ENCODE results near the gene SLC1A4. TPM values are rescaled to one million over a fixed set of nuclear protein-coding genes. Genes with fewer than 3 reads are reported as not detected.
"Not testable (repeated sequence)": the region's sequence is repeated elsewhere in the genome, so short reads cannot be mapped to it uniquely, and the experiment has no call there.

SLC1A4 gene
- polyA plus RNA-seq, 3 donors from 2014 or later: 7.0 to 10.4 (median 8.2) TPM

DNA sequence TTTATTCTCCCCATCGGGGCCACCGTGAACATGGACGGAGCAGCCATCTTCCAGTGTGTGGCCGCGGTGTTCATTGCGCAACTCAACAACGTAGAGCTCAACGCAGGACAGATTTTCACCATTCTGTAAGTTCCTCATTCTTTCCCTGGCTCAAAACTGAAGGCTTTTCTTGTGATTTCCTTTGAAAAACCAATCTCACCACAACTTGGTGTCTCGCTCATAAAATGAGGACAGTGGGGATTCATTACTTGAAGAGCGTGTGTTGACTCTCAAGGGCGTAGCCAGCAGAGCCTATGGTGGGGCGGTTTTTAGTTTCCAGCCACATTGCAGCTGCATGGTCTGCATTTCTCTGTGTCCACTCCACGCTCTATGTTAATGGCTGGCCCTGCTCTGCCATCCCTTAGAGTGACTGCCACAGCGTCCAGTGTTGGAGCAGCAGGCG is 29.0 kb downstream of the SLC1A4 start:
- DNase-seq: no peak
- Mint-ChIP-seq H3K27me3 (ENCODE audit: low read depth in 3 of 3) (no peaks in the 10 kb centered on the region), H3K9me3 (no peaks in the 10 kb centered on the region), H3K4me3 (peak overlapping the region; percentile 48 to 68 (median 62)), H3K36me3 (peaks cover 8 to 53% (median 31%) of the 10 kb centered on the region in 3 donors), H3K27ac (peak overlapping the region; percentile 13 to 73 (median 48)), H3K4me1 (peaks cover 17 to 26% of the 10 kb centered on the region in 2 donors)

DNA sequence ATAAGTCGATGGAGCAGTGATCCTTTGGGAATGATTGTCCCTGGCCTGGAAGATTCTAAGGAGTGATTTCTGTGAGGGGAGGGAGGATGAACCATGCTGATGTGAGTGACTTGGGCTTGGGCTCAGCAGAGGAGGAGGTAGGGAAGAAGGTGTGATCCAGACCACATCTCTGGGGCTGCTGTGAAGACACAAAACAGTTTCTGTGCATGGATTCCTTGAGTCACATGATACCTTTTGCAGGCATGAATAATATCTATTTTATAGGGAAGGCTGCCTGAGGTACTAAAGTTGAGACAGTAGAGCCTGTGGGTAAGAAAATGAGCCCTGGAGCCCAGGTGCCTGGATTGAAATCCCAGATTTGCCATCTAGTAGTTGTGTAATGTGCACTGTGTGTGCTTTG is 29.8 kb downstream of the SLC1A4 start:
- DNase-seq: no peak
- peak overlapping the region in 1 of 5 donors; percentile 20 for H3K4me3 Mint-ChIP-seq
- H3K36me3 Mint-ChIP-seq: peaks cover 4 to 53% (median 27%) of the 10 kb centered on the region in 3 donors
- H3K9me3 Mint-ChIP-seq: no peaks in the 10 kb centered on the region
- H3K27ac Mint-ChIP-seq: peak overlapping the region in 1 of 6 donors; percentile 67
- H3K4me1 Mint-ChIP-seq: peaks cover 17 to 26% of the 10 kb centered on the region in 2 donors
- H3K27me3 Mint-ChIP-seq (ENCODE audit: low read depth in 3 of 3): no peaks in the 10 kb centered on the region

DNA sequence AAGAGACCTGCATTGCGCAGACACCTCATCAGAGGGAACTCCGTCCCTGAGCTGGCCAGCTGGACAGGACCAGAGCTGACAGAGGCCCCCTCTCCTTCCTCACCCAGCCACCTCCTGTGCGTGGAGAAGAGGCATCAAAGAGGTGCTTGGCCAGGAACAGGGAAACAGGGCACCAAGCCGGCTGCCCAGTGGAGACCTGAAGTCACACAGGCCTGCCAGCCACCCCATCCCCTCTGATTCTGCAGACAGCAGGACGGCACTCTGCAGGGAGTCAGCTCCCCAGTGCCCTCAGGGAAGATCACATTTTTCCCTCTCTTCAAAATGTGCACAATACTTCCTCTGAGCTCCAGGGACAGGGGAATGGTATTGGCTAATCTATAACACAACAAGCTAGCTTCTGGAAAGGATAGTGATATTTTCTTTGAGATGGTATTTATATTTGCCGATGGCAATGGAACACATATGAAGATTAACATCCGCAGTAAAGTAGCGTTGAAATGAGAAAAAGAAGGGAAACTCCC is 30.5 kb downstream of the SLC1A4 start:
- no peak for DNase-seq
- Mint-ChIP-seq H3K9me3 (no peaks in the 10 kb centered on the region), H3K27ac (no peak overlapping the region), H3K27me3 (ENCODE audit: low read depth in 3 of 3) (no peaks in the 10 kb centered on the region), H3K4me1 (peaks cover 17 to 26% of the 10 kb centered on the region in 2 donors), H3K4me3 (no peak overlapping the region), H3K36me3 (peaks cover 4 to 53% (median 27%) of the 10 kb centered on the region in 3 donors)

DNA sequence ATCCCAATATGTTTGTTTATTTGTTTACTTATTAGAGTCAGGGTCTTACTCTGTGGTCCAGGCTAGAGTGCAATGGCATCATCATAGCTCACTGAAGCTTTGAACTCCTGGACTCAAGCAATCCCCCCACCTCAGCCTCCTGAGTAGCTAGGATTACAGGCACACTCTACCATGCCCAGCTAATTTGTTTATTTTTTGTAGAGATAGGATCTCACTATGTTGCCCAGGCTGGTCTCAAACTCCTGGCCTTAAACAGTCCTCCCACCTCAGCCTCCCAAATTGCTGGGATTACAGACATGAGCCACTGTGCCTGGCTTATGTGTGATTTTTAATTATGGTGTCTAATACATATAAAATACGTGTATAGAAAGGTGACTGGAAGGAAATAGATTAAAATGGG is 31.1 kb downstream of the SLC1A4 start:
- H3K9me3 Mint-ChIP-seq; DNase-seq; H3K27ac Mint-ChIP-seq; H3K27me3 Mint-ChIP-seq (ENCODE audit: low read depth in 3 of 3); H3K4me3 Mint-ChIP-seq: not testable (repeated sequence)
- peaks cover 17 to 26% of the 10 kb centered on the region in 2 donors for H3K4me1 Mint-ChIP-seq
- peaks cover 4 to 48% (median 27%) of the 10 kb centered on the region in 3 donors for H3K36me3 Mint-ChIP-seq

DNA sequence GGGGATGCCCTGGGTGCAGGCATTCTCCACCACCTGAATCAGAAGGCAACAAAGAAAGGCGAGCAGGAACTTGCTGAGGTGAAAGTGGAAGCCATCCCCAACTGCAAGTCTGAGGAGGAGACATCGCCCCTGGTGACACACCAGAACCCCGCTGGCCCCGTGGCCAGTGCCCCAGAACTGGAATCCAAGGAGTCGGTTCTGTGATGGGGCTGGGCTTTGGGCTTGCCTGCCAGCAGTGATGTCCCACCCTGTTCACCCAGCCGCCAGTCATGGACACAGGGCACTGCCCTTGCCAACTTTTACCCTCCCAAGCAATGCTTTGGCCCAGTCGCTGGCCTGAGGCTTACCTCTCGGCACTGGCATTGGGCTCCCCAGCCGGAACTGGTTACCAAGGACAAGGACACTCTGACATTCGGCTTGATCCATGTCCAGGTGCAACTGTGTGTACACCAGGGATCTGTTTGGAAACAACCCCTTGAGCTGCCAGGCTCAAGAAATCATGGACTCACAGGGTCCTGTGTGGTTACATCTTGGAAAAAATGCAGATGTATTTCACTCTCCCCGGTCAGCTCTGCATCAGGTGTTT is 31.8 kb downstream of the SLC1A4 start:
- Mint-ChIP-seq H3K27me3 (ENCODE audit: low read depth in 3 of 3) (no peaks in the 10 kb centered on the region), H3K4me3 (no peak overlapping the region), H3K9me3 (no peaks in the 10 kb centered on the region), H3K36me3 (peaks cover 4 to 42% (median 27%) of the 10 kb centered on the region in 3 donors), H3K4me1 (peaks cover 17 to 30% of the 10 kb centered on the region in 2 donors), H3K27ac (no peak overlapping the region)
- DNase-seq: no peak

DNA sequence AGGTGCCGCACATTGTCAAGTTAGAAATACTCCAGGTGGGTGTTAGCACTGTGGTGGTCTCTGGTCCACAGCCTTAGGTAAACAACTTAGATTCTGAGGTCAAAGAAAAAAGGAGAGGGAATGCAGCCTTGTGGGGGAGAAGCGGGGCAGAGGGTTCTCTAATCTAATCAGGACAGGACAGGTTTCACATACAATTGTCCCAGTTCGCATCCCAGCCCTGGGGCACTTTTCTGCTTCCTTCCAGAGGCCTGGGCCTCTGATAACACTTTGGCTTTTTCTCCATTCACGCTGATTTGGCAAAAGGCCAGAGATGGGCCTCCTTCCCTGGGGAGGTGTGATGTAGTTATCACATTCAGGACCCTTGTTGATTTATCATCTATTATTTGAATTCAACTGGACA is 32.5 kb downstream of the SLC1A4 start:
- peaks cover 17 to 33% of the 10 kb centered on the region in 2 donors for H3K4me1 Mint-ChIP-seq
- DNase-seq: no peak
- H3K27ac Mint-ChIP-seq: no peak overlapping the region
- no peaks in the 10 kb centered on the region for H3K9me3 Mint-ChIP-seq
- H3K4me3 Mint-ChIP-seq: no peak overlapping the region
- H3K36me3 Mint-ChIP-seq: peaks cover 4 to 36% (median 22%) of the 10 kb centered on the region in 3 donors
- no peaks in the 10 kb centered on the region for H3K27me3 Mint-ChIP-seq (ENCODE audit: low read depth in 3 of 3)

DNA sequence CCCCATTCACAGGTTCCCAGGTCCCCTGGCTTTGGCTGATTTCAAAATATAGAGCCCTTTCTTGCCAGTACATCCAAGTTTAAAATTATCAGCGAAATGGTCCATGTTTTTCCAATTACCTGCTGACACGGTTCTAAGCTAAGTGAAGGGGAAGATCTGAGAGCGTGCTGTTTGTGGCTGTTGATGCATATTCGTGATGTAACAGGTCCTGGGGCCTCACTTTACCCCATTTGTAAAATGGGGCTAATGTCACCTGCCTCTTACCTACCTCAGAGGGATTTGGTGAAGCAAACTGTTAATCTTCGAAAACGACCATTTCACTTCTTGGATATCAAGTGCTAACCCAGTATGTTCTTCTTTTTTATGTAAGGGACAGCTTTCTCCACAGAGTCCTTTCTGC is 33.0 kb downstream of the SLC1A4 start:
- H3K9me3 Mint-ChIP-seq: no peaks in the 10 kb centered on the region
- peaks cover 17 to 29% of the 10 kb centered on the region in 2 donors for H3K4me1 Mint-ChIP-seq
- no peak overlapping the region for H3K4me3 Mint-ChIP-seq
- no peaks in the 10 kb centered on the region for H3K27me3 Mint-ChIP-seq (ENCODE audit: low read depth in 3 of 3)
- no peak for DNase-seq
- peak overlapping the region in 1 of 6 donors; percentile 31 for H3K27ac Mint-ChIP-seq
- H3K36me3 Mint-ChIP-seq: peaks cover 4 to 32% (median 18%) of the 10 kb centered on the region in 3 donors

DNA sequence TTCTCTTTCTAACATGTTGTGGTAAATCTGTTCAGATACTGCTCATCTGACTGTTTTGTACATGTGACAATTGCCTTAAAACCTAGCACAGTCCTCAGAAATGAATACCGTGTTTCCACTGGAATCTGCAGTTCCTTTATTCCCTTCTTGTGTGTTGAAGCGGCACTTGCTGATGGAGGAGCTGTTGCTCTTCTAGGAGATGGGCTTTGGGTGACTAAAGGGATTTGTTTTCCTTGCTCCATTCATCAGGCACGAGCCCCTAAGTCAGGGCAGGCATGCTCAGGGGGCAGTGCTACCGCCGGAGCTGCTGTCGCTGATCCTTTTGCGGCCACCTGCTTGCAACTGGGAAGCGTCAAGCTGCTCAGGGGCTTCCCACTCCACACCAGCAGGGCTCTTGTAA is 34.5 kb downstream of the SLC1A4 start:
- Mint-ChIP-seq H3K4me1 (peaks cover 3 to 14% of the 10 kb centered on the region in 2 donors), H3K9me3 (no peaks in the 10 kb centered on the region)

DNA sequence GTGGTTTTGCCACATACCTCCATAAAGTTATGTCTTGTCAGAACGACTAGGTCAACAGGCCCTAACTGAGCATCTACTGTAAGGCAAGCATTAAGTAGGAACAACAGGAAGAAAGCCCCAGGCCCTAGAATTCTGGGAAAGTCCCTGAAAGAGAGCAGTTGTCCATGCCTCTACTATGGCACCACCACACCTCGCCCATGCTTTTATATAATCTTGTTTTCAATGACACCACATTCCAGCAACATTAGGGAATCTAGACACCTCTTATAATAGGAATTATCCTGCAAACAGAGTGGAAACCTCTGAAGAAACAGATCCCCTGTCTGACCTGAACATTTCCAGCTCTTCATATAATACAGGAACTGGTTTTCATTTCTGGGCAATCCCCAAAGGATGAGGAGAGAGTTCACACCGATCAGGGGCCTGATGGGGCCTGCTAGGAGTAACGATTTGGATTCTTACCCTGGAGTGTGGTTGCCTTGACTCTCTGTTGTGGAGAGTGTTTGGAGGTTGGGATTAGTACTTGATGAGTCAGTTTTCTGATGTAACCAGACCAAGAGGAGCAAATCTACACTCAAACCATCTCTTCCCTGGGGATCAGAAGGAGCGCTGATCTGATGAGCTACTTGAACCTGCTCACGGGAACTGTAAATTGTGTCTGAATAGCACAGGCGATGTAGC is 35.1 kb downstream of the SLC1A4 start:
- Mint-ChIP-seq H3K4me1 (peaks cover 0 to 8% of the 10 kb centered on the region in 2 donors), H3K9me3 (no peaks in the 10 kb centered on the region), H3K36me3 (peaks cover under 1 to 19% (median 7%) of the 10 kb centered on the region in 3 donors), H3K4me3 (no peak overlapping the region), H3K27me3 (ENCODE audit: low read depth in 3 of 3) (peaks cover 0 to 2% (median 0%) of the 10 kb centered on the region in 3 donors), H3K27ac (no peak overlapping the region)
- DNase-seq: no peak

More for the DNA sequence above, 34.5 kb downstream of the SLC1A4 start:
- Mint-ChIP-seq H3K27ac (no peak overlapping the region), H3K4me3 (no peak overlapping the region), H3K36me3 (peaks cover 4 to 24% (median 12%) of the 10 kb centered on the region in 3 donors), H3K27me3 (ENCODE audit: low read depth in 3 of 3) (peaks cover 0 to 2% (median 0%) of the 10 kb centered on the region in 3 donors)
- DNase-seq: no peak

DNA sequence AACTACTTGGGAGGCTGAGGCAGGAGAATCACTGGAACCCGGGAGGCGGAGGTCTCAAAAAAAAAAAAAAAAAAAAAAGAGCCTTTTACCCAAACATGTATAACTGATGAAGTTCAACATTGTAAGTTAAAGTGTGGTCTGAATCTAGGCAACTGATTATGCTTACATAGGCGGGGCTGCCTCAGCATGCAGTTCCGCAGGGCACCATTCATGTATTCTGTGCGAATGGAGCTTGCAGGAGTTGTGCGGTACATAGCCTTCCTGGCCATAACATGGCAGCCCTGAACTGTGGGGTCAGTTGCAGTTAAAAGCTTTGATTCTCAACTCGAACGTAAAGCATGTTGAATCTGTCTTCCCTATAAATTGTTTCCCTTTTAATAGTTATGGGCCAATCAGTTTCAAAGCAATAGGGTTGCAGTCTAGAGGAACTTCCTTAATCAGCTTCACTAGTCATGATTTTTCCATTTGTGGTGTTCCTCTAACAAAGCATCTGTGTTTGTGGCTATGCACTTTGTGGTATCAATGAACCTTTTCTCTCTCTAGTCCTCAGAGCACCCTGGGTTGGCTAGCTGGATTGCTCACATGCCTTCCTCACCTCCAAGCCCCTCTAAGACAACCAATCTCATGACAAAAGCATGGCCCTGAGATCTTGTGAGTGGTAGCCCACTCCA is 36.4 kb downstream of the SLC1A4 start:
- H3K36me3 Mint-ChIP-seq: peaks cover 0 to 15% (median 6%) of the 10 kb centered on the region in 3 donors
- H3K4me3 Mint-ChIP-seq: no peak overlapping the region
- peaks cover 0 to 8% of the 10 kb centered on the region in 2 donors for H3K4me1 Mint-ChIP-seq
- H3K27me3 Mint-ChIP-seq (ENCODE audit: low read depth in 3 of 3): peaks cover 0 to 2% (median 0%) of the 10 kb centered on the region in 3 donors
- peak overlapping the region in 1 of 6 donors; percentile 63 for H3K27ac Mint-ChIP-seq
- no peaks in the 10 kb centered on the region for H3K9me3 Mint-ChIP-seq
- no peak for DNase-seq

DNA sequence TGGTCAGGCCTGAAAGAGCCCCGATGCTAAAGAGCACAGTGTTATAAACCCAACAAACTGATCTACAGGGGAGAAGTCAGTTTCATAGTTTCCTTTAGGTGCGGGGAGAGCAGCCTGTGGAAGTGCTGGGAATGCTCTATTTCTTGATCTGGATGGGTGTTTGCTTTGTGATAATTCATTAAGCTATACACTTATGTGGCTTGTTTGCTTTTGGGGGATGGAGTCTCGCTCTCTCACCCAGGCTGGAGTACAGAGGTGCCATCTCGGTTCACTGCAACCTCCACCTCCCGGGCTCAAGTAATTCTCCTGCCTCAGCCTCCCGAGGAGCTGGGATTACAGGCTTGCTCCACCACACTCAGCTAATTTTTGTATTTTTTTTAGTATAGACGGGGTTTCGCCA is 37.0 kb downstream of the SLC1A4 start:
- no peaks in the 10 kb centered on the region for H3K9me3 Mint-ChIP-seq
- peaks cover 5 to 14% of the 10 kb centered on the region in 2 donors for H3K4me1 Mint-ChIP-seq
- H3K36me3 Mint-ChIP-seq: peaks cover 0 to 15% (median 6%) of the 10 kb centered on the region in 3 donors
- peak overlapping the region in 1 of 6 donors; percentile 63 for H3K27ac Mint-ChIP-seq
- peaks cover 0 to 2% (median 0%) of the 10 kb centered on the region in 3 donors for H3K27me3 Mint-ChIP-seq (ENCODE audit: low read depth in 3 of 3)
- no peak for DNase-seq
- H3K4me3 Mint-ChIP-seq: no peak overlapping the region

DNA sequence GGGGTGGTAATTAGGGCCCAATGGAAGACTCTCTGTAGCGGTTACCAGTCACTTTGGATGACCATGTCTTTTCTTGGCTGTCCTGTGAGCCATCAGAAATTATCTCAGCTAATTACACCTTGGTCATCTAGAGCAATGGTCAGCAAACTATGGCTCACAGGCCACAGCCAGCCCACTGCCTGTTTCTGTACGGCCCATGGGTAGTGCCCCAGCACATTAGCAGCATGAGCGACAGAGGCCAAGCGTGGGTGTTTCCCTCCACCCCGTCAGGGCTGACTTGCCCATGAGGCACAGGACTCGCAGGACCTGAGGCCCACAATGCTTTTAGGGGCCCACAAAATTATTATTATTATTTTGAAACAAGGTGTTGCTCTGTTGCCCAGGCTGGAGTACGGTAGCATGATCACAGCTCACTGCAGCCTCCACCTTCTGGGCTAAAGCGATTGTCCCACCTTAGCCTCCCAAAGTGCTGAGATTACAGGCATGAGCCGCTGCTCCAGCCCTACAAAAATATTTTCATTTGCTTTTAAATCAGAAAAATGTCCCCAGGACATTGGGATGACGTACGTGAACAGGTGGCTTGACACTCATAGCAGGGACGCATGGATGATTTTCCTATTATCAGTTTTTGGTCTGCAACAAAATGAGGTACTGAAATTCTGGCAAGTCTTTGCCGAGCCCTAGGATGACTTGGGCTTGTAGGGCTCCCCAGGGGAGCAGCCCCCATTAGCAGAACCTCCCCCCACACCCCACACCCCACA is 37.7 kb downstream of the SLC1A4 start:
- Mint-ChIP-seq H3K9me3 (no peaks in the 10 kb centered on the region), H3K27ac (no peak overlapping the region), H3K36me3 (peaks cover 0 to 11% (median 6%) of the 10 kb centered on the region in 3 donors), H3K27me3 (ENCODE audit: low read depth in 3 of 3) (peaks cover 0 to 2% (median 2%) of the 10 kb centered on the region in 3 donors), H3K4me3 (no peak overlapping the region), H3K4me1 (peaks cover 12 to 21% of the 10 kb centered on the region in 2 donors)
- DNase-seq: no peak

DNA sequence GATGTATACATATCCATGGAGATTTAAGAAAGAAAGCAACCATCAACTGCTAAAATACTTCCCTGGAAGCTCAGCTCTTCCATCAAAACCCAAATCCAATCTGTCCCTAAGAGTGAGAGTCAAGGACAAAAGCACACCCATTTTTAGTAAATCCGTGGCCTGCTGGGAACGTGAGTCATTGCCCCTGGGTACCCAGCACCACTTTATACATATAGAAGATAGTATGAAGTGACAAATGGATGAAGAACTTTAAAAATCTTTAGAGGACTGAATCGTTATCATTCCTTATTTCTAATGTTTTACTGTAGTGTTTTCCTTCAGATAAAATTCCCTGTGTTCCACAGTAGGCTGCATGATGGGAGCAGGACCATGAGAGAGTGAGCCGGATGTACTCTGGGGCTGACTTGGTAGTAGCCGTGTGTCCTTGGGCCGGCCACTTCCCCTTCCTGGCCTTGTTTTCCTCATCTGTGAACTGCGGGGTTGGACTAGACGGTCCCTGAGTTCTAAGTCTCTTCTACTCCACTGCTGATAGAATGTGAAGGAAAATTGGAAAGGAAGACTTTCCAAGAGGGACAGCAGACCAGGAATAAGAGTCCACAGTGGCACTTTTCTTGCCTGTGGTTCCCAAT is 38.5 kb downstream of the SLC1A4 start:
- no peak overlapping the region for H3K4me3 Mint-ChIP-seq
- H3K27me3 Mint-ChIP-seq (ENCODE audit: low read depth in 3 of 3): peaks cover 0 to 2% (median 2%) of the 10 kb centered on the region in 3 donors
- no peak overlapping the region for H3K27ac Mint-ChIP-seq
- peaks cover 19 to 30% of the 10 kb centered on the region in 2 donors for H3K4me1 Mint-ChIP-seq
- peaks cover 0 to 5% (median 2%) of the 10 kb centered on the region in 3 donors for H3K36me3 Mint-ChIP-seq
- DNase-seq: no peak
- no peaks in the 10 kb centered on the region for H3K9me3 Mint-ChIP-seq

Measured in immature natural killer cell (primary cell).